K562 (cell line): ENCODE results near the gene NXF1. TPM values are rescaled to one million over a fixed set of nuclear protein-coding genes. Genes with fewer than 3 reads are reported as not detected.
A peak's percentile ranks its signal among the peaks of the same experiment; 100 is the strongest.

Experiments
- BACH1 ChIP-seq: fragments of 200-800 bp; sonication (Bioruptor generic); IDR thresholded peaks from 2 replicates; pipeline ENCODE4 v1.6.1; 2016; ENCODE audit warnings: missing genetic modification characterization, missing compliant biosample characterization
- C11orf30 ChIP-seq: fragments of 450-650 bp; IDR thresholded peaks from 2 replicates; pipeline ENCODE4 v1.6.1; 2016; ENCODE audit warnings: low read depth, mild to moderate bottlenecking
- E2F8 ChIP-seq: fragments of 450-650 bp; IDR thresholded peaks from 2 replicates; pipeline ENCODE4 v1.7.1; 2018; ENCODE audit warnings: mild to moderate bottlenecking, low read depth; ENCODE audit not compliant: partially characterized antibody
- HES1 ChIP-seq: fragments of 450-650 bp; IDR thresholded peaks from 2 replicates; pipeline ENCODE4 v1.6.1; 2016; ENCODE audit warnings: low read depth, mild to moderate bottlenecking, moderate library complexity
- ILK ChIP-seq: fragments of 450-650 bp; IDR thresholded peaks from 2 replicates; pipeline ENCODE4 v1.6.1; 2016; ENCODE audit warnings: missing genetic modification characterization, low read depth, mild to moderate bottlenecking, missing compliant biosample characterization, moderate library complexity, borderline replicate concordance
- MECOM ChIP-seq: fragments of 250-450 bp; sonication (Bioruptor Pico); IDR thresholded peaks from 2 replicates; pipeline ENCODE4 v1.8.0; 2022; ENCODE audit warnings: inconsistent platforms
- MLX ChIP-seq, 2 experiments: fragments of 450-650 bp in 1 of 2; sonication (generic) in 1 of 2; formaldehyde crosslinking; conservative IDR thresholded peaks; 2 replicates each; pipeline versions ENCODE4 v1.4.0 to v1.8.1; 2020 to 2022; ENCODE audit warnings: mild to moderate bottlenecking in 1 of 2, missing genetic modification reagents in 1 of 2
- NFIC ChIP-seq: fragments of 450-650 bp; IDR thresholded peaks from 2 replicates; pipeline ENCODE4 v1.6.1; 2017; ENCODE audit warnings: mild to moderate bottlenecking, inconsistent platforms
- POLR2AphosphoS5 ChIP-seq: IDR thresholded peaks from 2 replicates; pipeline ENCODE4 v1.6.1; 2011; ENCODE audit warnings: mild to moderate bottlenecking, low read depth, low read length, moderate library complexity; ENCODE audit not compliant: control insufficient read depth, insufficient read depth
- TAL1 ChIP-seq: fragments of 450-650 bp; IDR thresholded peaks from 2 replicates; pipeline ENCODE4 v1.6.1; 2016; ENCODE audit warnings: mild to moderate bottlenecking
- TCF7 ChIP-seq: sonication (generic); IDR thresholded peaks from 2 replicates; pipeline ENCODE4 v1.6.1; 2016; ENCODE audit warnings: antibody characterized with exemption, borderline replicate concordance
- TEAD4 ChIP-seq, 2 experiments: sonication (generic) in 1 of 2; formaldehyde crosslinking in 1 of 2; IDR thresholded peaks; 2 replicates each; pipeline versions ENCODE4 v1.6.1 to v1.8.0; 2012 to 2022; ENCODE audit warnings: borderline replicate concordance in 1 of 2, inconsistent platforms in 1 of 2, low read length in 1 of 2, mild to moderate bottlenecking in 1 of 2, missing genetic modification reagents in 1 of 2
- THRAP3 ChIP-seq: fragments of 450-650 bp; IDR thresholded peaks from 2 replicates; pipeline ENCODE4 v1.6.1; 2016; ENCODE audit warnings: mild to moderate bottlenecking, inconsistent platforms, borderline replicate concordance
- TOE1 ChIP-seq, 2 experiments: fragments of 450-650 bp in 1 of 2; sonication (generic) in 1 of 2; formaldehyde crosslinking in 1 of 2; IDR thresholded peaks; 2 replicates each; pipeline versions ENCODE4 v1.7.1 to v1.8.0; 2016 to 2022; ENCODE audit warnings: borderline replicate concordance in 2 of 2, mild to moderate bottlenecking in 2 of 2, antibody characterized with exemption in 1 of 2, inconsistent platforms in 1 of 2, low read depth in 1 of 2, missing genetic modification reagents in 1 of 2, moderate library complexity in 1 of 2
- ZNF239 ChIP-seq: fragments of 250-450 bp; sonication (Bioruptor Pico); IDR thresholded peaks from 2 replicates; pipeline ENCODE4 v1.4.0; 2020; ENCODE audit warnings: mild to moderate bottlenecking
- ZNF609 ChIP-seq: sonication (generic); formaldehyde crosslinking; IDR thresholded peaks from 2 replicates; pipeline ENCODE4 v1.8.1; 2023; ENCODE audit warnings: missing genetic modification reagents, mild to moderate bottlenecking, borderline replicate concordance
- polyA plus RNA-seq, 8 experiments: library from polyadenylated mRNA; depleted of rRNA in 4 of 8; stranded (reverse) in 5 of 8; unstranded in 3 of 8; fragments of >200 nt; fragmentation: Nextera tagmentation in 2 of 8; fragmentation: Illumina TruSeq in 1 of 8; extraction: Ambion mirVana in 2 of 8; extraction: Trizol in 1 of 8; gene quantifications; 2 replicates each; pipeline versions ENCODE4 v1.2.1 to v1.2.3, GENCODE V29; 2011 to 2014; ENCODE audit warnings: inconsistent platforms in 1 of 8, missing spikeins in 1 of 8
- total RNA-seq, 7 experiments: library from RNA; depleted of rRNA in 6 of 7; stranded (reverse); fragments of >200 nt in 6 of 7; fragmentation: Illumina TruSeq in 2 of 7; extraction: Trizol in 2 of 7; gene quantifications; 2 replicates each; pipeline versions ENCODE4 v1.2.1 to v1.2.3, GENCODE V29; 2011 to 2021; ENCODE audit warnings: low replicate concordance in 1 of 7

Gene NXF1
- total and polyA plus RNA-seq, 9 of the 15 experiments (the other 6 are each of a cell fraction or from before 2014, with no cell fraction given): 18.1 to 98.3 (median 35.8) TPM

GRCh38 chr11:62753736-62754603 lies 51.3 kb downstream of the NXF1 start, which contains the start of gene ZBTB3 (continued):
- TF ChIP-seq MLX (CRISPR knock-in tag; conservative IDR thresholded peaks at IDR 0.05): no peak
- TF ChIP-seq C11orf30: peak; percentile 85
- peak; percentile 30; the same call in 1 of the 2 replicates for TF ChIP-seq NFIC
- no peak for TF ChIP-seq TAL1
- TF ChIP-seq BACH1 (tag): no peak
- TF ChIP-seq MECOM (CRISPR knock-in tag): no peak
- 0 out of 2 replicates have a peak, but pooled peaks have one; percentile 14 for TF ChIP-seq TCF7
- no peak for TF ChIP-seq ZNF609 (CRISPR knock-in tag)
- TF ChIP-seq ILK (tag): no peak
- TF ChIP-seq TOE1 (IDR thresholded peaks at IDR 0.05; ENCODE audit: borderline replicate concordance): no peak; the same call in 1 of the 2 replicates
- TF ChIP-seq TOE1 (CRISPR knock-in tag; IDR thresholded peaks at IDR 0.05; ENCODE audit: borderline replicate concordance, low read depth): no peak
- TF ChIP-seq TEAD4 (IDR thresholded peaks at IDR 0.05; ENCODE audit: low read length): no peak
- TF ChIP-seq TEAD4 (CRISPR knock-in tag; IDR thresholded peaks at IDR 0.05; ENCODE audit: borderline replicate concordance): no peak
- no peak for TF ChIP-seq ZNF239
- TF ChIP-seq POLR2AphosphoS5: peak; percentile 68; the same call in 1 of the 2 replicates
- no peak for TF ChIP-seq THRAP3
- TF ChIP-seq HES1: no peak
- peak; percentile 74 for TF ChIP-seq E2F8
